GM19397 (cell line): Measurements from ENCODE around the gene L1TD1.
"Not testable (repeated sequence)": the region's sequence is repeated elsewhere in the genome, so short reads cannot be mapped to it uniquely, and the experiment has no call there.

Source experiments
- ATAC-seq: cut with Tn5 transposase; IDR thresholded peaks from one replicate; pipeline ENCODE4 v1.9.1; 2021; ENCODE audit warnings: mild to moderate bottlenecking, moderate library complexity; ENCODE audit not compliant: unreplicated experiment

Gene L1TD1, protein sequence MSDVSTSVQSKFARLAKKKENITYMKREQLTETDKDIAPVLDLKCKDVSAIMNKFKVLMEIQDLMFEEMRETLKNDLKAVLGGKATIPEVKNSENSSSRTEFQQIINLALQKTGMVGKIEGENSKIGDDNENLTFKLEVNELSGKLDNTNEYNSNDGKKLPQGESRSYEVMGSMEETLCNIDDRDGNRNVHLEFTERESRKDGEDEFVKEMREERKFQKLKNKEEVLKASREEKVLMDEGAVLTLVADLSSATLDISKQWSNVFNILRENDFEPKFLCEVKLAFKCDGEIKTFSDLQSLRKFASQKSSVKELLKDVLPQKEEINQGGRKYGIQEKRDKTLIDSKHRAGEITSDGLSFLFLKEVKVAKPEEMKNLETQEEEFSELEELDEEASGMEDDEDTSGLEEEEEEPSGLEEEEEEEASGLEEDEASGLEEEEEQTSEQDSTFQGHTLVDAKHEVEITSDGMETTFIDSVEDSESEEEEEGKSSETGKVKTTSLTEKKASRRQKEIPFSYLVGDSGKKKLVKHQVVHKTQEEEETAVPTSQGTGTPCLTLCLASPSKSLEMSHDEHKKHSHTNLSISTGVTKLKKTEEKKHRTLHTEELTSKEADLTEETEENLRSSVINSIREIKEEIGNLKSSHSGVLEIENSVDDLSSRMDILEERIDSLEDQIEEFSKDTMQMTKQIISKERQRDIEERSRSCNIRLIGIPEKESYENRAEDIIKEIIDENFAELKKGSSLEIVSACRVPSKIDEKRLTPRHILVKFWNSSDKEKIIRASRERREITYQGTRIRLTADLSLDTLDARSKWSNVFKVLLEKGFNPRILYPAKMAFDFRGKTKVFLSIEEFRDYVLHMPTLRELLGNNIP

DNA sequence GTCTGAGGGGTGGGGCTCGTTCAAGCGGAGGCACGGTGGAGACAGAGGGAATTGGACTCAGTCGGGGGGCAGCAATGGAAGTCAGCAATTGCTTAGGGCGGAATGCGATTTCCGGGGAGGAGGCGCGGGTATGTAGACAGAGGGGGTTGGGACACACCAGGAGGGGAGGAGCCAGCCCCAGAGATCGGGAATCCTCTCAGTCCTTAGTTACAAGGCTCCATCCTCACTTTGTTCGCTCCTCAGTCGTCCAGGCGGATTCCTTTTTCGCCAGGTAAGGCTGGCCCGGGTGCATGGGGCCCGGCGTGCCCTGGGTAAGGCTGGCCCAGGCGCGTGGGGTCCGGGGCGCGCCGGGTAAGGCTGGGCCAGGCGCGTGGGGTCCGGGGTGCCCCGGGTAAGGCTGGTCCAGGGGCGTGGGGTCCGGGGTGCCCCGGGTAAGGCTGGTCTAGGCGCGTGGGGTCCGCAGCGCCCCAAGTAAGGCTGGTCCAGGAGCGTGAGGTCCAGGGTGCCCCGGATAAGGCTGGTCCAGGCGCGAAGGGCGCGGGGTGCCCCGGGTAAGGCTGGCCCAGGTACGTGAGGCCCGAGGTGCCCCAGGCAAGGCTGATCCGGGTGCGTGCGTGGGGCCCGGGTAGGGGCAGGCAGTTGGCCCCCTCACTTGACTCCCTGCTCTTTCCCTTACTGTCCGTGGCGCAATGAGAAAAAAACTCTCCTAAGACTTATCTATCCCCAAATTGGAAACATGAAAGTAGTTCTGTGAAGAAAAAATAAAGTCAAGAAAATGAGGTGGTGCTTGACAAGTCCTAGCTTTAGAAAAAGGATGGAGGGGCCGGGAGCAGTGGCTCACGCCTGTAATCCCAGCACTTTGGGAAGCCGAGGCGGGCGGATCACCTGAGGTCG is at the start of gene L1TD1:
L1TD1 (plus strand) TSS at position 199 of the 894 bp plus-strand sequence. CDS start 11,780 bp downstream, outside the sequence.
- no peak for ATAC-seq

- no peak for ATAC-seq
These were observed 34.7 kb upstream of the L1TD1 start for GRCh38 chr1:62159940-62160348.

DNA sequence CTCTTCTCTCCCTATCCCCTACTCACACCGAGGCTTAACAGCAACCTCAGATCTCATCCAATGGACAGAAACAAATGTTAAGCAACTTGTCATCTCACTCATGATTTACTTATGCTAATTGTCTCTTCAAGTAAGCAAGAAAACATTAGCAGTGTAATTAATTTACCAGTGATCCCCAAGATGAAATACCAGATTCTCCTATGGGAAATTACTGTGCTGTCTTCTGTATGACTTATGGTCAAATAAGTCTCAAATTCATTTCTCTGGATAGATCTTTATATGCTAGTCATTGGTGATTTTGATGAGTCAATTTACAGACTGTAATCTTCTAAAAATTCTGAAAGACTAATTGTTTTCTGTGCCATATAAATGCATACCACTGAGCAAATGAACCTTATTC is 32.9 kb upstream of the L1TD1 start:
- ATAC-seq = no peak

DNA sequence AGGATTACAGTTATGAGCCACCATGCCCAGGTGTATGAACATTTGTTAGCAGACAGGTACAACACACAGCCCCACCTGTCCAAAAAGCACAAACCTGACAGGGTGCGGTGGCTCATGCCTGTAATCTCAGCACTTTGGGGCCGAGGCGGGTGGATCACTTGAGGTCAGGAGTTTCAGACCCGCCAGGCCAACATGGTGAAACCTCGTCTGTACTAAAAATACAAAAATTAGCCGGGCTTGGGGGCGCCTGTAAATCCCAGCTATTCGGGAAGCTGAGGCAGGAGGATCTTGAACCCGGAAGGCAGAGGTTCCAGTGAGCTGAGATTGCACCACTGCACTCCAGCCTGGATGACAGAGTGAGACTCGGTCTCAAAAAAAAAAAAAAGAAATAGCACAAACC is 24.3 kb upstream of the L1TD1 start:
- ATAC-seq = not testable (repeated sequence)

GRCh38 chr1:62175568-62176179 is 19.0 kb upstream of the L1TD1 start:
- ATAC-seq = no peak

DNA sequence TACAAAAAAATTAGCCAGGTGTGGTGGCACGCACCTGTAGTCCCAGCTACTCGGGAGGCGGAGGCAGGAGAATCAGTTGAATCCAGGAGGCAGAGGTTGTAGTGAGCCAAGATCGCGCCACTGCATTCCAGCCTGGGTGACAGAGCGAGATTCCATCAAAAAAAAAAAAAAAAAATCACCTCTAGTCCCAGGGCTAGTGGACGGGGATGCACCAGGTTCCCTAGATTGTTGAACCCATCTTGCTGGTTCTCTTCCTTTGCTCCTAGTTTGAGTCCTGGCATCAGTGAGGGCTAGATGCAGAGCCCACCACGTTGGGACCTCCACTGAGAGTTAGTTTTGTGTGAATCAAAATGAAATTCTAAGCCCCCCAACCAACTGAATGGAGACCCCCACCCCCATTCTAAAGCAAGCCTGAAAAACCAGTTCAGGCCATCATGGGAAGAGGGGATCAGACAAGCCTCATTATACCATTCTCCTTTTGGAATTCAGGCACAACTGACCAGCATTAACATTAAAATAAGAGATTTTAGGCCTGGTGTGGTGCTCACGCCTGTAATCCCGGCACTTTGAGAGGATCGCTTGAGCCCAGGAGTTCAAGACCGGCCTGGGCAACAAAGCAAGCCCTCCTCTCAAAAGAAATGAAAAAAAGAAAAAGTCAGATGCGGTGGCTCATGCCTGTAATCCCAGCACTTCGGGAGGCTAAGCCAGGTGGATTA is 17.9 kb upstream of the L1TD1 start:
- ATAC-seq = no peak

GRCh38 chr1:62177621-62178020 is 17.0 kb upstream of the L1TD1 start:
- no peak for ATAC-seq

DNA sequence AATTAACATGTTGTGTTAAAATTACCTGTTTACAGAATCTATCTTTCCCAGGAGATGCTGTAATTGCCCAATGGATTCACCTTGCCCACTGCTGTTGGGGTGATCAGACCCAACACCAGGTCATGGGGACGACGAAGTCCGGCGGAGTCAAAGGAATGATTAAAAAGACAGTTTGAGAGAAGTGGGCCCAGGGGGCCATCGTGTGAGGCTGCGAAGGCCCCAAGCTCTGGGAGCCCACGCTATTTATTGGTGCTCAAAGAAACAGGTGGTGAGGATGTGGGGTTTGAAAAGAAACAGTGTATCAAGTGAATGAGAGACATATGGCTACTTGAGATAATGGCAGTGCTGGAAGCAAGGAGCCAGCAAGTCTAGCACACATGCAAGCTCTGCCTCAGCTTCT is 16.3 kb upstream of the L1TD1 start:
- ATAC-seq = no peak

GRCh38 chr1:62180054-62180453 is 14.6 kb upstream of the L1TD1 start:
- not testable (repeated sequence) for ATAC-seq

DNA sequence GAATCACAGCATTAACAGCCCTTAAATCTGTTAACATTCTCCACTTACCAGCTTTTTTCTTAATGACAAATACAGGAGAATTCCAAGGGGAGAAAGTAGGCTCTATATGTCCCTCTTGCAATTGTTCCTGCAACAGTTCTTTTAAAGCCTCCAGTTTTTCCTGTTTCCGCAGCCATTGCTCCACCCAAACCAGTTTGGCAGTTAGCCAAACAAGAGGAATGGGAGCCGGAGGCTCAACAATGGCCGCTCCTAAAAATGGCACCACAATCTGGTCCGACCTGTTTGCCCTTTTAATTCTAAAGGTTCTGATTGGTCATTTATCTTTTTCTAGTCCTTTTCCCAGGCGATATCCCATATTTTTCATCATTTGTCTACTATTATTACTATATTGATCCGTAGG is 14.0 kb upstream of the L1TD1 start:
- no peak for ATAC-seq

DNA sequence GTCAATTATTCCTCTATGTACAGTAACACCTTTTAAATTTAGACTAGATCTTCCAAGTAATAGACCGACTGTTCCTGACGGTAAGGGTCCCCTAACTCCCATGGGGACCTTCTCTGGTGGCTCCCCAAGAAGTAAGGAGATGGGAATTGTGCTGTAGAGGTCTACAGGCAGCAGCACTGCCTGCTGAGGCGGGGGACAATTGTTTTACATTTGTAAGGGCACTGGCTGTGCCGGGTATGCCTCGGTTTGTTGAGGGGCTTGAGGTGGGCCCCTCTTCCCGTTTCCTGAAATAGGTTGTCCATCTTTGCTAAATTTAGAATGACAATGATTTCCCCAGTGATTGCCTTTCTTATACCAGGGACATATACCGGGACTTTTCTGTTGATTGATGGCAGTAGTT is 13.1 kb upstream of the L1TD1 start:
- no peak for ATAC-seq

DNA sequence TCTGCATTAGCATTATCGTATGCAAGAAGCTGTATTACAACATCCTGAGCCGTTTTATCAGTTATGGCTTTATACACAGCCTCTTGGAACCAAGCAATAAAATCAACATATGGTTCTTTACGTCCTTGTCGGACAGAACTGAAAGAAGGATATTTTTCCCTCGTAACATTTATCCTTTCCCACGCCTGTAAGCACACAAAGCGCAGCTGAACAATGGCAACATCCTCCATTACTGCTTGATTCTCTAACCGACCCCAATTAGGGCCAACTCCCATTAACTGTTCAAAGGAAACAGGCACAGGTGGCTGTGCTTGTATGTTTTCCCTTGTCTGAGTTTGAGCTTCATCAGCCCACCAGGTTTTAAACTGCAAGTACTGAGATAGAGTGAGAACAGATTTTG is 12.5 kb upstream of the L1TD1 start:
- not testable (repeated sequence) for ATAC-seq

- ATAC-seq = not testable (repeated sequence)
These were observed 11.3 kb upstream of the L1TD1 start for GRCh38 chr1:62183164-62184020.

GRCh38 chr1:62184336-62184735 is 10.3 kb upstream of the L1TD1 start:
- no peak for ATAC-seq

DNA sequence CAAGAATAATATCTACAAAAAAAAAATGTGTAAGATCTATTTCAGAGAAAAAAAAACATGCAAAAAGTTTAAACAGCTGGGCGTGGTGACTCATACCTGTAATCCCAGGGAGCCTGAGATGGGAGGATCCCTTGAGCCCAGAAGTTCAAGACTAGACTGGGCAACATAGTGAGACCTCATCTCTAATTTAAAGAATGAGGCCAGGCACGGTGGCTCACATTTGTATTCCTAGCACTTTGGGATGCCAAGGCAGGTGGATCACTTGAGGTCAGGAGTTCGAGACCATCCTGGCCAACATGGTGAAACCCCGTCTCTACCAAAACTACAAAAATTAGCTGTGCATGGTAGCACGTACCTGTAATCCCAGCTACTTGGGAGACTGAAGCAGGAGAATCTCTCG is 9.4 kb upstream of the L1TD1 start:
- ATAC-seq = not testable (repeated sequence)

GRCh38 chr1:62185677-62186076 is 9.0 kb upstream of the L1TD1 start:
- no peak for ATAC-seq

- ATAC-seq = no peak
These were observed 7.1 kb upstream of the L1TD1 start for GRCh38 chr1:62187548-62187947.

GRCh38 chr1:62188111-62188510 is 6.5 kb upstream of the L1TD1 start:
- no peak for ATAC-seq
